Putamen (tissue), 1 donor: Measurements from ENCODE around the gene S100A5.
"Not testable (repeated sequence)": the region's sequence is repeated elsewhere in the genome, so short reads cannot be mapped to it uniquely, and the experiment has no call there.

Source experiments
- DNase-seq: peaks from one replicate; pipeline ENCODE4 v3.0.0-alpha.2; 2016; ENCODE audit warnings: low spot score

S100A5 gene

GRCh38 chr1:153566414-153567371, 26.0 kb upstream of the S100A5 start:
- DNase-seq, result no peak

- DNase-seq, result no peak
These were observed 25.0 kb upstream of the S100A5 start, which contains the start of gene S100A2 for GRCh38 chr1:153565529-153566374. TSS of gene S100A2 (minus strand) at chr1:153565844. CDS start at chr1:153563877, 1,967 bp downstream.

- no peak for DNase-seq
These were observed 23.3 kb upstream of the S100A5 start for GRCh38 chr1:153563991-153564390.

- DNase-seq, result no peak
These were observed 22.8 kb upstream of the S100A5 start for GRCh38 chr1:153563483-153563901.

- DNase-seq, result not testable (repeated sequence)
These were observed 21.3 kb upstream of the S100A5 start for GRCh38 chr1:153562021-153562420.

GRCh38 chr1:153561466-153561985, 20.8 kb upstream of the S100A5 start:
- DNase-seq, result no peak

- DNase-seq, result no peak
These were observed 20.2 kb upstream of the S100A5 start for GRCh38 chr1:153560771-153561465.

- DNase-seq, result no peak
These were observed 19.5 kb upstream of the S100A5 start for GRCh38 chr1:153560241-153560640.

- no peak for DNase-seq
These were observed 17.1 kb upstream of the S100A5 start for GRCh38 chr1:153557877-153558276.

GRCh38 chr1:153556348-153556747, 15.6 kb upstream of the S100A5 start:
- DNase-seq, result no peak

- DNase-seq, result no peak
These were observed 13.3 kb upstream of the S100A5 start for GRCh38 chr1:153553830-153554541.

GRCh38 chr1:153553096-153553495, 12.4 kb upstream of the S100A5 start:
- no peak for DNase-seq

GRCh38 chr1:153552335-153552734, 11.6 kb upstream of the S100A5 start:
- no peak for DNase-seq

GRCh38 chr1:153550827-153551500, 10.2 kb upstream of the S100A5 start:
- no peak for DNase-seq

GRCh38 chr1:153550398-153550758, 9.6 kb upstream of the S100A5 start:
- DNase-seq, result no peak

GRCh38 chr1:153549741-153550397, 9.1 kb upstream of the S100A5 start:
- no peak for DNase-seq

- no peak for DNase-seq
These were observed 8.3 kb upstream of the S100A5 start, which contains the start of gene S100A3 for GRCh38 chr1:153548722-153549688. TSS of gene S100A3 (minus strand) at chr1:153549258. CDS start at chr1:153548485, 773 bp downstream.
